ENCODE measurements around the gene MALAT1.
"Not testable (repeated sequence)": the region's sequence is repeated elsewhere in the genome, so short reads cannot be mapped to it uniquely, and the experiment has no call there.

Gene MALAT1

GRCh38 chr11:65498727-65498976, 193 bp upstream of the MALAT1 start:
- no peak for FAIRE-seq

DNA sequence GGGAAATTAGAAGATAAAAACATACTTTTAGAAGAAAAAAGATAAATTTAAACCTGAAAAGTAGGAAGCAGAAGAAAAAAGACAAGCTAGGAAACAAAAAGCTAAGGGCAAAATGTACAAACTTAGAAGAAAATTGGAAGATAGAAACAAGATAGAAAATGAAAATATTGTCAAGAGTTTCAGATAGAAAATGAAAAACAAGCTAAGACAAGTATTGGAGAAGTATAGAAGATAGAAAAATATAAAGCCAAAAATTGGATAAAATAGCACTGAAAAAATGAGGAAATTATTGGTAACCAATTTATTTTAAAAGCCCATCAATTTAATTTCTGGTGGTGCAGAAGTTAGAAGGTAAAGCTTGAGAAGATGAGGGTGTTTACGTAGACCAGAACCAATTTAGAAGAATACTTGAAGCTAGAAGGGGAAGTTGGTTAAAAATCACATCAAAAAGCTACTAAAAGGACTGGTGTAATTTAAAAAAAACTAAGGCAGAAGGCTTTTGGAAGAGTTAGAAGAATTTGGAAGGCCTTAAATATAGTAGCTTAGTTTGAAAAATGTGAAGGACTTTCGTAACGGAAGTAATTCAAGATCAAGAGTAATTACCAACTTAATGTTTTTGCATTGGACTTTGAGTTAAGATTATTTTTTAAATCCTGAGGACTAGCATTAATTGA, 1.0 kb downstream of the MALAT1 start:
- FAIRE-seq: no peak

DNA sequence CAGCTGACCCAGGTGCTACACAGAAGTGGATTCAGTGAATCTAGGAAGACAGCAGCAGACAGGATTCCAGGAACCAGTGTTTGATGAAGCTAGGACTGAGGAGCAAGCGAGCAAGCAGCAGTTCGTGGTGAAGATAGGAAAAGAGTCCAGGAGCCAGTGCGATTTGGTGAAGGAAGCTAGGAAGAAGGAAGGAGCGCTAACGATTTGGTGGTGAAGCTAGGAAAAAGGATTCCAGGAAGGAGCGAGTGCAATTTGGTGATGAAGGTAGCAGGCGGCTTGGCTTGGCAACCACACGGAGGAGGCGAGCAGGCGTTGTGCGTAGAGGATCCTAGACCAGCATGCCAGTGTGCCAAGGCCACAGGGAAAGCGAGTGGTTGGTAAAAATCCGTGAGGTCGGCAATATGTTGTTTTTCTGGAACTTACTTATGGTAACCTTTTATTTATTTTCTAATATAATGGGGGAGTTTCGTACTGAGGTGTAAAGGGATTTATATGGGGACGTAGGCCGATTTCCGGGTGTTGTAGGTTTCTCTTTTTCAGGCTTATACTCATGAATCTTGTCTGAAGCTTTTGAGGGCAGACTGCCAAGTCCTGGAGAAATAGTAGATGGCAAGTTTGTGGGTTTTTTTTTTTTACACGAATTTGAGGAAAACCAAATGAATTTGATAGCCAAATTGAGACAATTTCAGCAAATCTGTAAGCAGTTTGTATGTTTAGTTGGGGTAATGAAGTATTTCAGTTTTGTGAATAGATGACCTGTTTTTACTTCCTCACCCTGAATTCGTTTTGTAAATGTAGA, 1.7 kb downstream of the MALAT1 start:
- no peak for FAIRE-seq

DNA sequence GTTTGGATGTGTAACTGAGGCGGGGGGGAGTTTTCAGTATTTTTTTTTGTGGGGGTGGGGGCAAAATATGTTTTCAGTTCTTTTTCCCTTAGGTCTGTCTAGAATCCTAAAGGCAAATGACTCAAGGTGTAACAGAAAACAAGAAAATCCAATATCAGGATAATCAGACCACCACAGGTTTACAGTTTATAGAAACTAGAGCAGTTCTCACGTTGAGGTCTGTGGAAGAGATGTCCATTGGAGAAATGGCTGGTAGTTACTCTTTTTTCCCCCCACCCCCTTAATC, 2.3 kb downstream of the MALAT1 start:
- no peak for FAIRE-seq

- no peak for FAIRE-seq
These were observed 2.8 kb downstream of the MALAT1 start for GRCh38 chr11:65501472-65502273.

DNA sequence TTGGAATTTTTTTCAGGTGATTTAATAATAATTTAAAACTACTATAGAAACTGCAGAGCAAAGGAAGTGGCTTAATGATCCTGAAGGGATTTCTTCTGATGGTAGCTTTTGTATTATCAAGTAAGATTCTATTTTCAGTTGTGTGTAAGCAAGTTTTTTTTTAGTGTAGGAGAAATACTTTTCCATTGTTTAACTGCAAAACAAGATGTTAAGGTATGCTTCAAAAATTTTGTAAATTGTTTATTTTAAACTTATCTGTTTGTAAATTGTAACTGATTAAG, 3.4 kb downstream of the MALAT1 start:
- no peak for FAIRE-seq

DNA sequence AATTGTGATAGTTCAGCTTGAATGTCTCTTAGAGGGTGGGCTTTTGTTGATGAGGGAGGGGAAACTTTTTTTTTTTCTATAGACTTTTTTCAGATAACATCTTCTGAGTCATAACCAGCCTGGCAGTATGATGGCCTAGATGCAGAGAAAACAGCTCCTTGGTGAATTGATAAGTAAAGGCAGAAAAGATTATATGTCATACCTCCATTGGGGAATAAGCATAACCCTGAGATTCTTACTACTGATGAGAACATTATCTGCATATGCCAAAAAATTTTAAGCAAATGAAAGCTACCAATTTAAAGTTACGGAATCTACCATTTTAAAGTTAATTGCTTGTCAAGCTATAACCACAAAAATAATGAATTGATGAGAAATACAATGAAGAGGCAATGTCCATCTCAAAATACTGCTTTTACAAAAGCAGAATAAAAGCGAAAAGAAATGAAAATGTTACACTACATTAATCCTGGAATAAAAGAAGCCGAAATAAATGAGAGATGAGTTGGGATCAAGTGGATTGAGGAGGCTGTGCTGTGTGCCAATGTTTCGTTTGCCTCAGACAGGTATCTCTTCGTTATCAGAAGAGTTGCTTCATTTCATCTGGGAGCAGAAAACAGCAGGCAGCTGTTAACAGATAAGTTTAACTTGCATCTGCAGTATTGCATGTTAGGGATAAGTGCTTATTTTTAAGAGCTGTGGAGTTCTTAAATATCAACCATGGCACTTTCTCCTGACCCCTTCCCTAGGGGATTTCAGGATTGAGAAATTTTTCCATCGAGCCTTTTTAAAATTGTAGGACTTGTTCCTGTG, 3.9 kb downstream of the MALAT1 start:
- FAIRE-seq: no peak

DNA sequence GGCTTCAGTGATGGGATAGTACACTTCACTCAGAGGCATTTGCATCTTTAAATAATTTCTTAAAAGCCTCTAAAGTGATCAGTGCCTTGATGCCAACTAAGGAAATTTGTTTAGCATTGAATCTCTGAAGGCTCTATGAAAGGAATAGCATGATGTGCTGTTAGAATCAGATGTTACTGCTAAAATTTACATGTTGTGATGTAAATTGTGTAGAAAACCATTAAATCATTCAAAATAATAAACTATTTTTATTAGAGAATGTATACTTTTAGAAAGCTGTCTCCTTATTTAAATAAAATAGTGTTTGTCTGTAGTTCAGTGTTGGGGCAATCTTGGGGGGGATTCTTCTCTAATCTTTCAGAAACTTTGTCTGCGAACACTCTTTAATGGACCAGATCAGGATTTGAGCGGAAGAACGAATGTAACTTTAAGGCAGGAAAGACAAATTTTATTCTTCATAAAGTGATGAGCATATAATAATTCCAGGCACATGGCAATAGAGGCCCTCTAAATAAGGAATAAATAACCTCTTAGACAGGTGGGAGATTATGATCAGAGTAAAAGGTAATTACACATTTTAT, 4.6 kb downstream of the MALAT1 start:
- FAIRE-seq: no peak

GRCh38 chr11:65503949-65504673, 5.3 kb downstream of the MALAT1 start:
- FAIRE-seq: no peak

DNA sequence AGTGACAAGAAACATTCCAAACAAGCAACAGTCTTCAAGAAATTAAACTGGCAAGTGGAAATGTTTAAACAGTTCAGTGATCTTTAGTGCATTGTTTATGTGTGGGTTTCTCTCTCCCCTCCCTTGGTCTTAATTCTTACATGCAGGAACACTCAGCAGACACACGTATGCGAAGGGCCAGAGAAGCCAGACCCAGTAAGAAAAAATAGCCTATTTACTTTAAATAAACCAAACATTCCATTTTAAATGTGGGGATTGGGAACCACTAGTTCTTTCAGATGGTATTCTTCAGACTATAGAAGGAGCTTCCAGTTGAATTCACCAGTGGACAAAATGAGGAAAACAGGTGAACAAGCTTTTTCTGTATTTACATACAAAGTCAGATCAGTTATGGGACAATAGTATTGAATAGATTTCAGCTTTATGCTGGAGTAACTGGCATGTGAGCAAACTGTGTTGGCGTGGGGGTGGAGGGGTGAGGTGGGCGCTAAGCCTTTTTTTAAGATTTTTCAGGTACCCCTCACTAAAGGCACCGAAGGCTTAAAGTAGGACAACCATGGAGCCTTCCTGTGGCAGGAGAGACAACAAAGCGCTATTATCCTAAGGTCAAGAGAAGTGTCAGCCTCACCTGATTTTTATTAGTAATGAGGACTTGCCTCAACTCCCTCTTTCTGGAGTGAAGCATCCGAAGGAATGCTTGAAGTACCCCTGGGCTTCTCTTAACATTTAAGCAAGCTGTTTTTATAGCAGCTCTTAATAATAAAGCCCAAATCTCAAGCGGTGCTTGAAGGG, 6.0 kb downstream of the MALAT1 start:
- no peak for FAIRE-seq

- FAIRE-seq: no peak
These were observed 6.8 kb downstream of the MALAT1 start for GRCh38 chr11:65505466-65506289.

GRCh38 chr11:65506290-65506771, 7.5 kb downstream of the MALAT1 start:
- FAIRE-seq: no peak

- no peak for FAIRE-seq
These were observed 8.1 kb downstream of the MALAT1 start for GRCh38 chr11:65506772-65507505.

DNA sequence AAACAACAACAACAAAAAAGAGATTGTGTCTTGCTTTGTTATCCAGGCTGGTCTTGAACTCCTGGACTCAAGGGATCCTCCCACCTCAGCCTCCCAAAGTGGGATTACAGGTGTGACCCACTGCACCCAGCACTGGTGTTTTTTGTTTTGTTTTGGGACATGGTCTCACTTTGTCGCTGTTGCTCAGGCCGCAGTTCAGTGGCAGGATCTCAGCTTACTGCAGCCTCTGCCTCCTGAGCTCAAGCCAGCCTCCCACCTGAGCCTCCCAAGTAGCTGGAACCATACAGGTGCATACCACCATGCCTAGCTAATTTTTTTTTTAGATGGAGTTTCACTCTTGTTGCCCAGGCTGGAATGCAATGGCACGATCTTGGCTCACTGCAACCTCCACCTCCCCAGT, 13.5 kb downstream of the MALAT1 start:
- not testable (repeated sequence) for FAIRE-seq

GRCh38 chr11:65516135-65516968, 17.5 kb downstream of the MALAT1 start:
- FAIRE-seq: no peak

DNA sequence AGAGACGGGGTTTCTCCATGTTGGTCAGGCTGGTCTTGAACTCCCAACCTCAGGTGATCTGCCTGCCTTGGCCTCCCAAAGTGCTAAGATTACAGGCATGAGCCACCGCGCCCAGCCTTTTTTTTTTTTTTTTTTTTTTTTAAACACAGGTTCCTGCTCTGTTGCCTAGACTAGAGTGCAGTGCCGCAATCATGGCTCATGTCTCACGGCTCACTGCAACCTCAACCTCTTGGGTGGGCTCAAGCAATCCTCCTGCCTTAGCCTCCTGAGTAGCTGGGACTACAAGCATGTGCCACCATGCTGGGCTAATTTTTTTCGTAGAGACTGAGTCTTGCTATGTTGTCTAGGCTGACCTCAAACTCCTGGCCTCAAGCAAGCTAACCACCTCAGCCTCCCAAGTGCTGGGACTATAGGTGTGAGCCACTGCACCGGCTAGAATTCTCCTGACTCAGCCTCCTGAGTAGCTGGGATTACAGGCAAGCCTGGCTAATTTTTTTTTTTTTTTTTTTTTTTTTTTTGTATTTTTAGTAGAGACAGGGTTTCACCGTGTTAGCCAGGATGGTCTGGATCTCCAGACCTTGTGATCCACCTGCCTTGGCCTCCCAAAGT, 20.2 kb downstream of the MALAT1 start:
- not testable (repeated sequence) for FAIRE-seq

GRCh38 chr11:65521777-65522521, 23.1 kb downstream of the MALAT1 start:
- not testable (repeated sequence) for FAIRE-seq

Measured in endometrium (tissue), 2 donors.